HCT116 (cell line): Measurements from ENCODE around the gene CCDC85B. TPM values are rescaled to one million over a fixed set of nuclear protein-coding genes. Genes with fewer than 3 reads are reported as not detected.

Experiments
- ATAC-seq: fragments of 200-7000 bp; cut with Tn5 transposase; 2 replicates; pipeline ENCODE4 v1.9.1; 2020; ENCODE audit warnings: mild to moderate bottlenecking, moderate library complexity
- BruUV-seq: library from RNA; stranded (reverse); fragments of 400-500 nt; replicated peaks from 2 replicates; lab custom pipeline; 2021; lab: Mats Ljungman, UMichigan
- CTCF ChIA-PET: fragments of 300-600 bp; sonication (Branson Sonifier 250); formaldehyde crosslinking; loops from one replicate; lab custom pipeline; 2021; ENCODE audit warnings: antibody characterized with exemption; lab: Charles Lee
- POLR2A ChIA-PET: fragments of 300-600, 350-600 bp; sonication (Branson Sonifier 250); formaldehyde crosslinking; loops from one replicate; lab custom pipeline; 2021; ENCODE audit warnings: antibody characterized with exemption; lab: Charles Lee
- RAD21 ChIA-PET, 2 experiments: fragments of 300-600 bp; sonication (Branson Sonifier 250); formaldehyde crosslinking; loops; one replicate each; lab custom pipeline; 2023; ENCODE audit warnings: low total read pairs in 2 of 2; ENCODE audit not compliant: uncharacterized antibody in 2 of 2, unreplicated experiment in 2 of 2, low non-redundant PET in 1 of 2; lab: Charles Lee
- DNase-seq: peaks from one replicate; pipeline ENCODE4 v3.0.0-alpha.2; 2010; ENCODE audit warnings: low read depth, low spot score
- H2AFZ ChIP-seq: fragments of 200-600 bp; shearing (Covaris generic), sonication (generic); 2 replicates; pipeline ENCODE4 v1.6.1; 2017; ENCODE audit warnings: low read depth, mixed run types, mixed read lengths, antibody characterized with exemption, low read length; ENCODE audit not compliant: poor library complexity, severe bottlenecking
- H3K27ac ChIP-seq: 2 replicates; pipeline ENCODE4 v1.5.1; 2012; ENCODE audit warnings: low read depth, low read length
- H3K27me3 ChIP-seq: fragments of 200-600 bp; sonication (generic); 2 replicates; pipeline ENCODE4 v1.6.1; 2016; ENCODE audit warnings: mixed run types, low read length, mixed read lengths; ENCODE audit not compliant: insufficient read depth
- H3K36me3 ChIP-seq, 2 experiments: fragments of 200-500 bp in 1 of 2; fragments of 200-600 bp in 1 of 2; sonication (Bioruptor generic) in 1 of 2; sonication (generic) in 1 of 2; 2 replicates each; pipeline versions ENCODE4 v1.5.1 to v1.6.1; 2014 to 2016; ENCODE audit warnings: low read length in 2 of 2, inconsistent platforms in 1 of 2, mixed read lengths in 1 of 2, mixed run types in 1 of 2; ENCODE audit not compliant: insufficient read depth in 2 of 2, control insufficient read depth in 1 of 2
- H3K4me1 ChIP-seq, 2 experiments: fragments of 200-600 bp in 1 of 2; sonication (generic) in 1 of 2; 2 replicates each; pipeline versions ENCODE4 v1.5.1 to v1.6.1; 2012 to 2017; ENCODE audit warnings: low read length in 2 of 2, inconsistent platforms in 1 of 2, mild to moderate bottlenecking in 1 of 2, mixed read lengths in 1 of 2, mixed run types in 1 of 2, moderate library complexity in 1 of 2; ENCODE audit not compliant: insufficient read depth in 2 of 2, control insufficient read depth in 1 of 2
- H3K4me2 ChIP-seq: fragments of 200-600 bp; sonication (generic); 2 replicates; pipeline ENCODE4 v1.6.1; 2017; ENCODE audit warnings: mixed run types, low read length, mixed read lengths
- H3K4me3 ChIP-seq, 2 experiments: fragments of 200-600 bp in 1 of 2; sonication (generic) in 1 of 2; replicated peaks in 1 of 2; 2 replicates each; pipeline ENCODE4 v1.5.1; 2011 to 2016; ENCODE audit warnings: low read length in 2 of 2, control low read depth in 1 of 2, low read depth in 1 of 2, mild to moderate bottlenecking in 1 of 2, mixed read lengths in 1 of 2, mixed run types in 1 of 2
- H3K79me2 ChIP-seq: fragments of 200-600 bp; sonication (generic); 2 replicates; pipeline ENCODE4 v1.6.1; 2017; ENCODE audit warnings: mild to moderate bottlenecking, mixed run types, low read length, moderate library complexity, mixed read lengths; ENCODE audit not compliant: insufficient read depth
- H3K9ac ChIP-seq: fragments of 200-600 bp; sonication (generic); 2 replicates; pipeline ENCODE4 v1.6.1; 2016; ENCODE audit warnings: low read length, mixed read lengths
- H3K9me2 ChIP-seq: fragments of 200-600 bp; sonication (generic), shearing (Covaris generic); 2 replicates; pipeline ENCODE4 v1.6.1; 2017; ENCODE audit warnings: mixed run types, mild to moderate bottlenecking, moderate library complexity; ENCODE audit not compliant: insufficient read depth
- H3K9me3 ChIP-seq, 2 experiments: fragments of 200-500 bp in 1 of 2; fragments of 200-600 bp in 1 of 2; sonication (Bioruptor generic) in 1 of 2; sonication (generic) in 1 of 2; 2 replicates each; pipeline ENCODE4 v1.6.1; 2014 to 2017; ENCODE audit warnings: low read length in 2 of 2, mixed read lengths in 2 of 2, inconsistent platforms in 1 of 2, low read depth in 1 of 2, mild to moderate bottlenecking in 1 of 2, mixed run types in 1 of 2, moderate library complexity in 1 of 2; ENCODE audit not compliant: control insufficient read depth in 1 of 2, insufficient read depth in 1 of 2
- H4K20me1 ChIP-seq: fragments of 200-600 bp; sonication (generic), shearing (Covaris generic); 2 replicates; pipeline ENCODE4 v1.6.1; 2017; ENCODE audit warnings: mixed run types, mild to moderate bottlenecking, moderate library complexity; ENCODE audit not compliant: insufficient read depth
- EZH2phosphoT487 ChIP-seq: fragments of 200-600 bp; IDR thresholded peaks from 2 replicates; pipeline ENCODE4 v1.6.1; 2018; ENCODE audit warnings: antibody characterized with exemption, borderline replicate concordance
- POLR2AphosphoS5 ChIP-seq: IDR thresholded peaks from 2 replicates; pipeline ENCODE4 v1.6.1; 2011; ENCODE audit warnings: mild to moderate bottlenecking, low read depth, low read length, moderate library complexity
- SIN3A ChIP-seq: IDR thresholded peaks from 2 replicates; pipeline ENCODE4 v1.6.1; 2012; ENCODE audit warnings: low read depth
- SP1 ChIP-seq: IDR thresholded peaks from 2 replicates; pipeline ENCODE4 v1.6.1; 2012; ENCODE audit warnings: low read depth
- intact Hi-C: fragments of 100-400 bp; cut with micrococcal nuclease; formaldehyde crosslinking; loops from 2 replicates; pipeline ENCODE4 v1.10.0; 2022
- total RNA-seq: library from RNA; stranded (reverse); gene quantifications from one replicate; pipeline ENCODE4 v1.2.1, GENCODE V29; 2021; ENCODE audit not compliant: unreplicated experiment
- TF ChIP-seq, protein P1 (sequence below): IDR thresholded peaks from 2 replicates; pipeline ENCODE4 v1.6.1; 2012; ENCODE audit warnings: low read depth
- TF ChIP-seq, protein P2 (sequence below): IDR thresholded peaks from 2 replicates; pipeline ENCODE4 v1.6.1; 2012
- TF ChIP-seq, protein P3 (sequence below): IDR thresholded peaks from 2 replicates; pipeline ENCODE4 v1.6.1; 2012
- TF ChIP-seq, protein P4 (sequence below), 3 experiments: fragments of 200-600 bp in 1 of 3; sonication (generic) in 1 of 3; IDR thresholded peaks in 2 of 3; conservative IDR thresholded peaks in 1 of 3; 2 replicates each; pipeline ENCODE4 v1.5.1; 2012 to 2017; ENCODE audit warnings: low read depth in 2 of 3, low read length in 2 of 3, antibody characterized with exemption in 1 of 3, borderline replicate concordance in 1 of 3, control low read depth in 1 of 3, mild to moderate bottlenecking in 1 of 3, mixed read lengths in 1 of 3, mixed run types in 1 of 3, moderate library complexity in 1 of 3; ENCODE audit not compliant: insufficient read depth in 1 of 3

Gene CCDC85B
- total RNA-seq, 1 experiment from 2014 or later: 84.3 TPM

DNA sequence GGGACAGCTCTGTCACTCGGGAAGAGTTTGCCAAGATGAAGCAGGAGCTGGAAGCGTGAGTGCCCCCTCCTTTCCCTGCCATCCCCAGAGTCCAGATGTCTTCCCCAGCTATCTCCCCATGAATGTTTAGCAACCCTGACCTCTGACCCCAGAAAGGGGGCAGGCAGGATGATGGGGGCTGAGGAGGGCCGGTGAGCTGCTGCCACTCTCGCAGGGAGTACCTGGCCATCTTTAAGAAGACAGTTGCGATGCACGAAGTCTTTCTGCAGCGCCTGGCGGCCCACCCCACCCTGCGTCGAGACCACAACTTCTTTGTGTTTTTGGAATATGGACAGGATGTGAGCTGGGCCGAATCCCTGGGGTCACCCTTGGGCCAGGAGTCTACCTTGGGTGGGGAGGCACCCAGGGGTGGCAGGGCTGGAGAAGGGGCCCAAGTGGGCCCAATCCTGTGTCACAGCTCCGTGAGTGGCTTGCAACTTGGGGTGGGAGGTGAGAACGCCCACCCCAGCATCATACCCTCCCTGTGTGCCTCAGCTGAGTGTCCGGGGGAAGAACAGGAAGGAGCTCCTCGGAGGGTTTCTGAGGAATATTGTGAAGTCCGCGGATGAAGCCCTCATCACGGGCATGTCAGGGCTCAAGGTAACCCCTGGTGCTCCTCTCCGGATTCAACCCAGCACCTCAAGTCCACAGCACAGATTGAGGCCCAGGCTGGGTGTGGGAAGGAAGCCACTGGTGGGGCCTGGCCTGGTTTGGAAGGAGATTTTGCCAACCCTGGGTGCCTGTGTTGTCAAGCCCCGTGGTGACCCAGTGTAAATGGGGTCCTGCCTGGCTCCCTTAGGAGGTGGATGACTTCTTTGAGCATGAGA lies 40.0 kb upstream of the CCDC85B start:
- H3K36me3 ChIP-seq: peaks cover 20 to 42% of the 10 kb centered on the region in 2 experiments
- BruUV-seq: no TSS peak

More for the DNA sequence above, 40.0 kb upstream of the CCDC85B start:
- ChIA-PET POLR2A (interaction anchor here (1.1 to 4.2 kb wide), 3 partner anchors 8 to 21 kb away, joined by 4 to 16 read pairs (median 8); partner anchors contain the start of genes CFL1 and MUS81), CTCF (interaction anchor here (1.0 to 2.4 kb wide), 8 partner anchors 8 to 138 kb away, joined by 3 to 15 read pairs (median 4); partner anchors contain the start of genes FIBP, KAT5 and MUS81), RAD21 (no interaction called here)
- Histone ChIP-seq H3K27me3 (no peaks in the 10 kb centered on the region), H2AFZ (no peak overlapping the region), H3K4me1 (peaks cover 0 to 1% of the 10 kb centered on the region in 2 experiments; a peak in 1 of 4 replicates), H3K27ac (no peak overlapping the region), H3K79me2 (peaks cover 17% of the 10 kb centered on the region), H3K9me3 (no peaks in the 10 kb centered on the region; a peak in 1 of 4 replicates), H4K20me1 (peaks cover 2% of the 10 kb centered on the region; the same call in 1 of the 2 replicates)
- DNase-seq (no peak), ATAC-seq (no peak)
- intact Hi-C loops: no loop called here
- TF ChIP-seq POLR2AphosphoS5 (no peak), SIN3A (no peak), EZH2phosphoT487 (no peak), SP1 (no peak)
- TF ChIP-seq, protein P1, sequence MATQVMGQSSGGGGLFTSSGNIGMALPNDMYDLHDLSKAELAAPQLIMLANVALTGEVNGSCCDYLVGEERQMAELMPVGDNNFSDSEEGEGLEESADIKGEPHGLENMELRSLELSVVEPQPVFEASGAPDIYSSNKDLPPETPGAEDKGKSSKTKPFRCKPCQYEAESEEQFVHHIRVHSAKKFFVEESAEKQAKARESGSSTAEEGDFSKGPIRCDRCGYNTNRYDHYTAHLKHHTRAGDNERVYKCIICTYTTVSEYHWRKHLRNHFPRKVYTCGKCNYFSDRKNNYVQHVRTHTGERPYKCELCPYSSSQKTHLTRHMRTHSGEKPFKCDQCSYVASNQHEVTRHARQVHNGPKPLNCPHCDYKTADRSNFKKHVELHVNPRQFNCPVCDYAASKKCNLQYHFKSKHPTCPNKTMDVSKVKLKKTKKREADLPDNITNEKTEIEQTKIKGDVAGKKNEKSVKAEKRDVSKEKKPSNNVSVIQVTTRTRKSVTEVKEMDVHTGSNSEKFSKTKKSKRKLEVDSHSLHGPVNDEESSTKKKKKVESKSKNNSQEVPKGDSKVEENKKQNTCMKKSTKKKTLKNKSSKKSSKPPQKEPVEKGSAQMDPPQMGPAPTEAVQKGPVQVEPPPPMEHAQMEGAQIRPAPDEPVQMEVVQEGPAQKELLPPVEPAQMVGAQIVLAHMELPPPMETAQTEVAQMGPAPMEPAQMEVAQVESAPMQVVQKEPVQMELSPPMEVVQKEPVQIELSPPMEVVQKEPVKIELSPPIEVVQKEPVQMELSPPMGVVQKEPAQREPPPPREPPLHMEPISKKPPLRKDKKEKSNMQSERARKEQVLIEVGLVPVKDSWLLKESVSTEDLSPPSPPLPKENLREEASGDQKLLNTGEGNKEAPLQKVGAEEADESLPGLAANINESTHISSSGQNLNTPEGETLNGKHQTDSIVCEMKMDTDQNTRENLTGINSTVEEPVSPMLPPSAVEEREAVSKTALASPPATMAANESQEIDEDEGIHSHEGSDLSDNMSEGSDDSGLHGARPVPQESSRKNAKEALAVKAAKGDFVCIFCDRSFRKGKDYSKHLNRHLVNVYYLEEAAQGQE: no peak
- TF ChIP-seq, protein P2, sequence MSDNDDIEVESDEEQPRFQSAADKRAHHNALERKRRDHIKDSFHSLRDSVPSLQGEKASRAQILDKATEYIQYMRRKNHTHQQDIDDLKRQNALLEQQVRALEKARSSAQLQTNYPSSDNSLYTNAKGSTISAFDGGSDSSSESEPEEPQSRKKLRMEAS: no peak
- TF ChIP-seq, protein P3, sequence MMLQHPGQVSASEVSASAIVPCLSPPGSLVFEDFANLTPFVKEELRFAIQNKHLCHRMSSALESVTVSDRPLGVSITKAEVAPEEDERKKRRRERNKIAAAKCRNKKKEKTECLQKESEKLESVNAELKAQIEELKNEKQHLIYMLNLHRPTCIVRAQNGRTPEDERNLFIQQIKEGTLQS: no peak
- TF ChIP-seq, protein P4, sequence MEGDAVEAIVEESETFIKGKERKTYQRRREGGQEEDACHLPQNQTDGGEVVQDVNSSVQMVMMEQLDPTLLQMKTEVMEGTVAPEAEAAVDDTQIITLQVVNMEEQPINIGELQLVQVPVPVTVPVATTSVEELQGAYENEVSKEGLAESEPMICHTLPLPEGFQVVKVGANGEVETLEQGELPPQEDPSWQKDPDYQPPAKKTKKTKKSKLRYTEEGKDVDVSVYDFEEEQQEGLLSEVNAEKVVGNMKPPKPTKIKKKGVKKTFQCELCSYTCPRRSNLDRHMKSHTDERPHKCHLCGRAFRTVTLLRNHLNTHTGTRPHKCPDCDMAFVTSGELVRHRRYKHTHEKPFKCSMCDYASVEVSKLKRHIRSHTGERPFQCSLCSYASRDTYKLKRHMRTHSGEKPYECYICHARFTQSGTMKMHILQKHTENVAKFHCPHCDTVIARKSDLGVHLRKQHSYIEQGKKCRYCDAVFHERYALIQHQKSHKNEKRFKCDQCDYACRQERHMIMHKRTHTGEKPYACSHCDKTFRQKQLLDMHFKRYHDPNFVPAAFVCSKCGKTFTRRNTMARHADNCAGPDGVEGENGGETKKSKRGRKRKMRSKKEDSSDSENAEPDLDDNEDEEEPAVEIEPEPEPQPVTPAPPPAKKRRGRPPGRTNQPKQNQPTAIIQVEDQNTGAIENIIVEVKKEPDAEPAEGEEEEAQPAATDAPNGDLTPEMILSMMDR (IDR thresholded peaks at IDR 0.05 in 2 of 3, conservative IDR thresholded peaks at IDR 0.05 in 1 of 3; ENCODE audit: borderline replicate concordance in 1 of 3, insufficient read depth in 1 of 3, low read depth in 2 of 3, low read length in 2 of 3): no peak
- TF ChIP-seq, all 23 proteins: peak for 0
- Histone ChIP-seq H3K4me3 (no peak overlapping the region), H3K9me2 (no peaks in the 10 kb centered on the region), H3K4me2 (no peak overlapping the region), H3K9ac (no peak overlapping the region)
